Measurements from ENCODE around the gene TPPP3. TPM values are rescaled to one million over a fixed set of nuclear protein-coding genes. Genes with fewer than 3 reads are reported as not detected.

Gene TPPP3
- polyA plus RNA-seq, 3 donors = 63.1 to 123 (median 78.6) TPM

- H3K4me1 Mint-ChIP-seq = peaks cover 44% of the 10 kb centered on the region
- H3K27me3 ChIP-seq (ENCODE audit: control insufficient read depth in 2 of 2, insufficient read depth in 2 of 2, low read length in 2 of 2) = peaks cover 0 to 19% of the 10 kb centered on the region in 2 donors
- no peak overlapping the region for H2AFZ ChIP-seq (ENCODE audit: insufficient read depth, low read depth, low read length, poor library complexity, severe bottlenecking)
- H3K4me1 ChIP-seq (ENCODE audit: control insufficient read depth in 1 of 2, insufficient read depth in 2 of 2, low read length in 2 of 2) = peaks cover 57 to 62% of the 10 kb centered on the region in 2 donors
- peaks cover 0 to 8% (median 0%) of the 10 kb centered on the region in 7 donors for H3K9me3 Mint-ChIP-seq
- peak overlapping the region; percentile 87 for H3K4me2 ChIP-seq (replicated peaks; ENCODE audit: extremely low read depth, low read length, poor library complexity, severe bottlenecking)
- intact Hi-C loops (cut with micrococcal nuclease) = loop anchor here (5.0 kb wide), 3 partner anchors 49 to 119 kb away; partner anchors contain the start of gene PLEKHG4 (in 1 of the 2)
- WGBS (ENCODE audit: insufficient coverage) = 74% methylated on average over 26 of the region's 31 CpGs
- no peak overlapping the region for H3K27ac ChIP-seq (ENCODE audit: low read depth in 1 of 2, low read length in 2 of 2)
- TF ChIP-seq CTCF (IDR thresholded peaks at IDR 0.05) = no peak
- peaks cover 28% of the 10 kb centered on the region for H4K20me1 ChIP-seq (ENCODE audit: insufficient read depth, low read length)
- no peak overlapping the region for H3K4me3 Mint-ChIP-seq
- no peak overlapping the region for H3K9ac ChIP-seq (ENCODE audit: insufficient read depth, low read length, poor library complexity, severe bottlenecking)
- no peaks in the 10 kb centered on the region for H3K36me3 ChIP-seq (replicated peaks in 1 of 2; ENCODE audit: control insufficient read depth in 1 of 2, insufficient read depth in 2 of 2, low read length in 2 of 2)
- DNase-seq = peak in 2 of 3 donors; percentile 21 to 38
- H3K27ac Mint-ChIP-seq = no peak overlapping the region
- no peaks in the 10 kb centered on the region for H3K79me2 ChIP-seq (ENCODE audit: insufficient read depth, low read length)
- no peaks in the 10 kb centered on the region for H3K9me3 ChIP-seq (replicated peaks in 1 of 2; ENCODE audit: control insufficient read depth in 1 of 2, insufficient read depth in 1 of 2, low read length in 2 of 2)
- H3K36me3 Mint-ChIP-seq = peaks cover 4 to 5% of the 10 kb centered on the region in 2 donors
- peaks cover 15 to 47% (median 24%) of the 10 kb centered on the region in 3 donors for H3K27me3 Mint-ChIP-seq (ENCODE audit: low read depth in 3 of 3)
- H3K4me3 ChIP-seq (replicated peaks in 1 of 3; ENCODE audit: low read depth in 2 of 3, low read length in 3 of 3) = peak overlapping the region in 1 of 3 experiments; percentile 78
Observed at GRCh38 chr16:67396159-67397035, 3.1 kb upstream of the TPPP3 start.

GRCh38 chr16:67395458-67396158 lies 2.3 kb upstream of the TPPP3 start:
- H3K9me3 ChIP-seq (replicated peaks in 1 of 2; ENCODE audit: control insufficient read depth in 1 of 2, insufficient read depth in 1 of 2, low read length in 2 of 2) = no peaks in the 10 kb centered on the region
- intact Hi-C loops (cut with micrococcal nuclease) = loop anchor here (5.0 kb wide), 3 partner anchors 48 to 118 kb away; partner anchors contain the start of gene PLEKHG4 (in 1 of the 2)
- peaks cover 0 to 8% (median 0%) of the 10 kb centered on the region in 7 donors for H3K9me3 Mint-ChIP-seq
- peak overlapping the region; percentile 63 to 80 for H3K27ac ChIP-seq (ENCODE audit: low read depth in 1 of 2, low read length in 2 of 2)
- H3K36me3 Mint-ChIP-seq = peaks cover 4 to 5% of the 10 kb centered on the region in 2 donors
- peaks cover 14 to 47% (median 25%) of the 10 kb centered on the region in 3 donors for H3K27me3 Mint-ChIP-seq (ENCODE audit: low read depth in 3 of 3)
- H3K27me3 ChIP-seq (ENCODE audit: control insufficient read depth in 2 of 2, insufficient read depth in 2 of 2, low read length in 2 of 2) = peaks cover 0 to 19% of the 10 kb centered on the region in 2 donors
- H3K4me1 ChIP-seq (ENCODE audit: control insufficient read depth in 1 of 2, insufficient read depth in 2 of 2, low read length in 2 of 2) = peaks cover 65 to 70% of the 10 kb centered on the region in 2 donors
- peak overlapping the region; percentile 54 to 91 (median 85) for H3K27ac Mint-ChIP-seq
- peak overlapping the region; percentile 87 for H3K4me2 ChIP-seq (replicated peaks; ENCODE audit: extremely low read depth, low read length, poor library complexity, severe bottlenecking)
- H3K4me3 Mint-ChIP-seq = peak overlapping the region; percentile 78 to 87
- H2AFZ ChIP-seq (ENCODE audit: insufficient read depth, low read depth, low read length, poor library complexity, severe bottlenecking) = peak overlapping the region; percentile 88
- no peaks in the 10 kb centered on the region for H3K79me2 ChIP-seq (ENCODE audit: insufficient read depth, low read length)
- TF ChIP-seq CTCF (IDR thresholded peaks at IDR 0.05) = no peak
- DNase-seq = peak in 2 of 3 donors; percentile 28 to 50
- H4K20me1 ChIP-seq (ENCODE audit: insufficient read depth, low read length) = peaks cover 35% of the 10 kb centered on the region
- whole genome bisulfite sequencing (ENCODE audit: insufficient coverage) = 98% methylated on average over 5 of the region's 13 CpGs
- no peaks in the 10 kb centered on the region for H3K36me3 ChIP-seq (replicated peaks in 1 of 2; ENCODE audit: control insufficient read depth in 1 of 2, insufficient read depth in 2 of 2, low read length in 2 of 2)
- peak overlapping the region in 2 of 3 experiments; percentile 77 to 78 for H3K4me3 ChIP-seq (replicated peaks in 1 of 3; ENCODE audit: low read depth in 2 of 3, low read length in 3 of 3)
- H3K9ac ChIP-seq (ENCODE audit: insufficient read depth, low read length, poor library complexity, severe bottlenecking) = peak overlapping the region; percentile 71
- peaks cover 52% of the 10 kb centered on the region for H3K4me1 Mint-ChIP-seq
